ENCODE results near the gene BLCAP.
"Not testable (repeated sequence)": the region's sequence is repeated elsewhere in the genome, so short reads cannot be mapped to it uniquely, and the experiment has no call there.

BLCAP gene

GRCh38 chr20:37511610-37512275, 15.9 kb downstream of the BLCAP start:
- DNase-seq = no peak

DNA sequence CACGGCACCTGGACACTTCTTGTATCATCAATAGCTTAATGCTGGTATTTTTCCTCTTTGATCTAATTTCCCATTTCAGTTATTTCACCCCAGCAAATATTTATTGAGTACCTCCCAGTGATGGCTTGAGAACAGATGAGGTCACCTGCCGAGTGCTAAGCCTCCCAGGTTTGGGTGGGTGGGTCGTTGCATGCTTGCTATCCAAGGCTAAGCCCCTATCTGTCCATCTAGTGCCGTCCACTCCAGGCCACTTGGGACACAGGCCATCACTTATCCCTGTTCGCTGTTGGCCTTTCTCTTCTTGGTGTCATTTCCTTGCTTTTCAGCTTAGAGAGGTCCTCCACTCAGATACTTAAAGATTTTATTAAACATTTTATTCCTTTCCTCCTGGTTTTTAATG, 17.4 kb downstream of the BLCAP start:
- DNase-seq = no peak

- DNase-seq = no peak
Observed at GRCh38 chr20:37506152-37506725, 21.4 kb downstream of the BLCAP start.

- DNase-seq = no peak
Observed at GRCh38 chr20:37505263-37506151, 22.2 kb downstream of the BLCAP start.

GRCh38 chr20:37504404-37505096, 23.1 kb downstream of the BLCAP start:
- DNase-seq = no peak

DNA sequence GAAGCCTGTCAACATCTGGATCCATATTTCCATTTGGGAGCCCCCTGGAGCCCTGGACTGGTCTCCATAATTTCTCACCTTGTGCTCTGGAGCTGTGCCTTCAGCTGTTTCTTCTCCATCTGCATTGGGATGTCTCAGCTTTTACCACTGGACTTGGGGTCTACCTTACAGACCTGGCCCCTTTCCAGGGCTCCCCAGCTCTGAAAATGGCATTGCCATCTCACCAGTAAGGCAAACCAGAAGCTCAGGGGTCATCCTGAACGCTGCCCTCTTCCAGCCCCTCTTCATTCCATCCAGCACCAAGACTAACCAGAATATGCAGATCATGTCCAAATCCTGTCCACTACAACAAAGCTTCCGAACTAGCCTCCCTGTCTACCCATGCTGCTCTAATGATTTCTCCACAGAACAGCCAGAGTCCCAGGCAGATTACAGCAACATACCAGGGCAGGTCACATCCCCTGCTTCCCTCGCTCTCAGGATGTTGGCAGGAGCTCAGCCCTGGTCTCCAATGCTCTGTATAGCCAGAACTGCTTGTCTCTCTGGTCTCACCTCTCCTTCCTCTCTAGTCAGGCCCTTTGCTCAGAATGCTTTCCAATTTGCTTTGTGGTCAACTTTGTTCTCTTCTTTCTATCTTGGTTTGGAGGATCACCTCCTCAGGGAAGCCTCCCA, 24.3 kb downstream of the BLCAP start:
- no peak for DNase-seq

DNA sequence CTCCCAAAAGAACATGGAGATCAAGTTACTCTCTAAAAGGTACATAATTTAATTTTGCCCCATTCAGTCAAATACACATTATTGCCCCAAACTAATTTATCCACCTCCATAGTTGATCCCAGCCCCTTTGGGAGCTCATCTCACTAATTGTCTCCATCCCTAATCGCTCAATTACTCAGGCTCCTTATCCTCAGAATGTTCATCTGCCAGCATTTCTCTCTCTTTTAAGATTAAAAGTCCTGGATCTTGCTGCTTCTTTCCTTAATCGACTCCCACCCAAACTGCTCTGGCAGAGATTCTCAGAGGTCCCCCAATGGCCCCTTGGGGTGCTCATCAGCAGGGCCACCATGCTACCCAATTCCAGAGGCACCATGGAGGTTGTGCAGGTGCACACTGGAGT, 25.0 kb downstream of the BLCAP start:
- DNase-seq = no peak

GRCh38 chr20:37501940-37502339, 25.7 kb downstream of the BLCAP start:
- no peak for DNase-seq

- DNase-seq = no peak
Observed at GRCh38 chr20:37500311-37500710, 27.4 kb downstream of the BLCAP start.

DNA sequence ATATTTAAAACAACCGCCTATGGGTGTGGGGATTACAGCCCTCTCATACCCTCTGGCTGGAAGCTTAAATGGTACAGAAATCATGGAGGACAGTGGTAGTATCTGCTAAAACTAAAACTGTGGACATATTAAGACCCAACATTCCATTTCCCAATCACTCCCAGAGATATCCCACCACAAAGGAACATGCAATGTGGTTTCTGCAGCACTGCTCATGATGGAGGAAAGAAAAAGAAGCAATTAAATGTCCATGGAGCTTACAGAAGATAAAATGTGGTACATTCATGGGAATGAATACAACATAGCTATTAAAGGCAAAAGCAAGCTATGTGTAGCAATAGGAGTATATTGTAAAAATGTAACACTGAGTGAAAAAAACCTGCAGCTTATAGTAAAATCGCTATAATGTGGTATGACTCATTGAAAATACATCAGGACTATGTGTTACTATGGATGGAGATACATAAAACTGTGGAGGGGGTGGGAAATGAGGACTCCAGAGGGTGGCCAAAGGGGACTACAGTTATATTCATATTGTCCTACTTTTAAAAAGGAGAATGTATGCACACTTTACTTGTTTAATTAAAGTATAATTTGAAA, 29.5 kb downstream of the BLCAP start:
- no peak for DNase-seq

DNA sequence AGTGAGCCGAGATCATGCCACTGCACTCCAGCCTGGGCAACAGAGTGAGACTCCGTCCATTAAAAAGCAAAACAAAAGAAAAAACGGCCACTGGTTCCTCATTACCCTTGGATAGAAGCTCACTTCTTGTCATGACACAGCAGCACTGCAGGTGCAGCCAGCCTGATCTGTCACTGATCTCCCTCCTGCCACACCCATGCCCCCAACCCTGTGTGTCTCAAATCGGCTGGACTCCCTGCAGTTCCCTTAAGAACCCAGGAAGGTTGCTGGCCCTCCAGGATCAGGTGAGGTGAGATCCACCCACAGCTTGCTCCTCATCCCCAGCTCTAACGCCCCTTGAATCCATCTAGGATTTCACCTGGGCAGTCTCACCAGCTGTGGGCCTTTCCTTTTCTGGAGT, 32.9 kb downstream of the BLCAP start:
- DNase-seq = no peak

DNA sequence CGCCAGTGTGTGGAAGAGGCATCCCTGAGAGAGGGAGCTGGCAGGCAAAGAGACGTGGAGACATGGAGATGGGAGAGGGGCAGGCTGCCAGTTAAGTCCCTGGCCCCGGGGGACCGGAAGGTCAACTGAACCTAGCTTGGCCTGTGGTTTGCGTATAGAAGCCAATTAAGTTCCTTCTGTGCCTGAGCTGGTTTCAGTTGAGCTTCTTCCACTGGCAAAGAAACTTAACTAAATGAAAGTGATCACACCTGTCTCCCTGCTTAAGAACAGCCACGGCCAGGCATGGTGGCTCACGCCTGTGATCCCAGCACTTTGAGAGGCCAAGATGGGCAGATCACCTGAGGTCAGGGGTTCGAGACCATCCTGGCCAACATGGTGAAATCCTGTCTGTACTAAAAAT, 33.4 kb downstream of the BLCAP start:
- no peak for DNase-seq

DNA sequence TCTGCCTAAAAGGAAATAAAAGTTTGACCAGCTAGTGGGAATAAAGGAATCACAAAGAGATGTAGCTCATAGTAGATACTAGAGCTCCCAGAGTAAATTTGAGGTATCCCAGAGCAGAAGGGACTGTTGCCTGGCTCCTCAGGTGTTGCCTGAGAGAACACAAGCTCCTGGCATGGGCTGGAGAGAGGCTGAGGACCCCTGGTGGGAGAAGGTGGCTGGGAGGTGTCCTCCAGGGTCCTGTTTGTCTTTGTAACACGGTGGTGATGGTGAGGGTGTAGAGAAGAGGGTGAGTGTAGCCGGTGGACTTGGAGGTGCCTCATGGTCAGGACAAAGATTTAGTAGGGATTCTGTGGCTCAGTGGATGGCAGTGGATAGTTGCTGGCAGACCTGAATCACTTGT, 34.7 kb downstream of the BLCAP start:
- no peak for DNase-seq

DNA sequence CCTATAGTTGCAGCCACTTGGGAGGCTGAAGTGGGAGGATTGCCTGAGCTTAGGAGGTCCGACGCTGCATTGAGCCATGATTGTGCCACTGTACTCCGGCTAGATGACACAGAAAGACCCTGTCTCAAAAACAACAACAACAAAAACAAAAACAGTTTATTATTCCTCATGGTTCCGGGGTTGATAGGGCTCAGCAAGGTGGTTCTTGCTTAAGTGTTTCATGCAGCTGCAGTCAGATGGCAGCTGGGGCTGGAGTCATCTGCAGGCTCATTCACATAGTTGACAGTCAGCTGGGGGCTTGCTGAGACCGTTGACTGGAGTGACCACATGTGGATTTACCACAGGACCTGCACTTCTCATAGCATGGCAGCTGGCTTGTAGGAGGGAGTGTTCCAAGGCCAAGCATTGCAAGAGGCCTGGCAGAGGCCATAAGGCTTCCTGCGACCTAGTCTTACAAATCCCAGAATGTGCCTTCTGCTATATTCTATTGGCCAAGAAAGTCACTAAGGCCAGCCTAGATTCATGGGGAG, 35.5 kb downstream of the BLCAP start:
- DNase-seq = no peak

DNA sequence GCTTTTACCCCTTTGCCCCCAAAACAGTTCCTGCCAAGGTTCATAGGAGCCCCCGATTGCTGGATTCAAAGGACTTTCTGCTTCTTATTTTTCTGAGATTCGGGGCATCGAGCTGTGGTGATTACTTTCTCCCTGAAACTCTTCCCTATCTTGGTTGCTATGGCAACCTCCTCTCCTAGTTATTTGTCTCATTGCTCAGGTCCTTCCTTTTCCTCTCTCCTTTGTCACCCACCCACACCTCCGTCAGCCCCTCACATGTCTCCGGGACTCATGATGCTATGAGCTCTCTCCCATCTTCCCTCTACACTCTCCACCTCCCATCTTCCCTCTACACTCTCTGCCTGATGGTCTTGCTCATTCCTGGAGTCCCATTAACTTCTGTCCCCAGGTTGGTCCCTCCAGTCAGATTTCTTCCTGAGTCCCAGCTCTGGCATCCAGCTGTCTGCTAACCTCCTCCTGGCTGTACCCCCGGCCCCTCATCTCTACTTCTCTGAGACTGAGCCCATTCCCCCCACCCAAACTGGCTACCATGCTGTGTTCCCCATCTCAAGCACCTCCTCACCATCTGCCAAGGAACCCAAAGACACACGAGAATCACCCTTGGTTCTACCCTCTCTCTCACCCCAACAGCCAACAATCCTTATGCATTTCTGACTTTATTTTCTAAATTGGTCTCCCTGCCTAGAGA, 36.9 kb downstream of the BLCAP start:
- DNase-seq = no peak

GRCh38 chr20:37486209-37486608, 41.5 kb downstream of the BLCAP start:
- not testable (repeated sequence) for DNase-seq

DNA sequence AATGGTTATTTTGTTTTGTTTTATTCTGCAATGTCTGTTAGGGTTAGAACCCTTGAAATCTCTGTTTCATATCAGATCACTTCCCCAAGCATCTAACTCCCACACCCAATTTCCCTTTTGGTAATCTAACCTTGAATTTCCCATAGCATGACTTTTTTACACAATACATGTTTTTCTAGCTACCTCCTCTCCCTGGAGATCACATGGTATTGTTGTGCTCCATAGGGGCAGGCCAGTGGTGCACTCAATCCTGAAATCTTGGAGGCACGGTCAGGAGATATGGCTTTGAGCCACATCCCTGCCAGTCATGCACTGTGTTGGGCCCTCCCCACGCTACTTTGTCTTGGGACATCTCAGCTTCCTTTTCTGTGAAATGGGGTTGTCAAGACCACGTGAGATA, 43.3 kb downstream of the BLCAP start:
- no peak for DNase-seq

GRCh38 chr20:37481610-37482009, 46.1 kb downstream of the BLCAP start:
- DNase-seq = no peak

GRCh38 chr20:37480919-37481318, 46.8 kb downstream of the BLCAP start:
- no peak for DNase-seq

DNA sequence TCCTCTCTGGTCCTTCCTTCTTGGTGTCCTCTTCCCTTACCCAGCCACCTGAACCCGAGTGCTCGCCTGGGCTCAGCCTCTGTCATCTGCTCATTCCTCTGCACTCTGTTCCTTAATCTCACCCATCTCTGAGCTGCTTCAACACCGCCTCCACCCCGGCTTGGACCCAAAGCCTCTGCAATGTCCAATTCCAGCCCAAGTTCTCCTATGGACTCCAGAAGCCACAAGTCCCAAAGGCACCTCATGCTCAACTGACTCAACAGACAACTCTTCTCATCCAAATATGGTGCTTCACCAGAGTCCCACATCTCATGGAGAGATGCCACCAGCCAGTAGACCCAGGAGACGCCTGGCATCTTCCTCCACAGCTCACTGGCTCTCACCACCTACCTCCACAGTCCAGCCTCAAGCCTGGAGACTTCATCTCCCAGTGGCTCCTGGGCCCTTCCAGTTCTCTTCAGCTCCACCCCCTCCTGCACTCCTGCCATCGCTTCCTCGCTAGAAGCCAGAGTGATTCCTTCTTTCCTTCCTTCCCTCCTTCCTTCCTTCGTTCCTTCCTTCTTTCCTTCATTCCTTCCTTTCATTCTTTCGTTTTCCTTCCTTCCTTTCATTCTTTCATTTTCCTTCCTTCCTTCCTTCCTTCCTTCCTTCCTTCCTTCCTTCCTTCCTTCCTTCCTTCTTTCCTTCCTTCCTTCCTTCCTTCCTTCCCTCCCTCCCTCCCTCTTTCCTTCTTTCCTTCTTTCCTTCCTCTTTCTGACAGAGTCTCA, 47.6 kb downstream of the BLCAP start:
- DNase-seq = no peak

GRCh38 chr20:37479266-37479665, 48.4 kb downstream of the BLCAP start:
- DNase-seq = no peak
